Activated naive CD8-positive, alpha-beta T cell treated with anti-CD3 and anti-CD28 coated beads for 36 hours (primary cell): ENCODE data around the gene ZBTB46. TPM values are rescaled to one million over a fixed set of nuclear protein-coding genes. Genes with fewer than 3 reads are reported as not detected.
A peak's percentile ranks its signal among the peaks of the same experiment; 100 is the strongest.

Source experiments
- DNase-seq: peaks from one replicate; pipeline ENCODE4 v3.0.0; 2021
- H3K27ac Mint-ChIP-seq: one replicate; pipeline ENCODE4 v1.8.0; 2022; ENCODE audit warnings: mild to moderate bottlenecking, moderate library complexity, mixed read lengths
- H3K27me3 Mint-ChIP-seq: one replicate; pipeline ENCODE4 v1.8.0; 2022; ENCODE audit warnings: mild to moderate bottlenecking, mixed read lengths
- H3K36me3 Mint-ChIP-seq: one replicate; pipeline ENCODE4 v1.8.0; 2021; ENCODE audit warnings: mild to moderate bottlenecking, mixed read lengths
- H3K4me1 Mint-ChIP-seq: one replicate; pipeline ENCODE4 v1.8.0; 2021; ENCODE audit warnings: mixed read lengths
- H3K4me3 Mint-ChIP-seq: one replicate; pipeline ENCODE4 v1.8.0; 2022; ENCODE audit warnings: mild to moderate bottlenecking, moderate library complexity, mixed read lengths
- H3K9me3 Mint-ChIP-seq: one replicate; pipeline ENCODE4 v1.8.0; 2022; ENCODE audit warnings: mixed read lengths
- total RNA-seq, 2 experiments: library from RNA; stranded (reverse); gene quantifications; one replicate each; pipeline ENCODE4 v1.2.3, GENCODE V29; 2021

ZBTB46 gene
- total RNA-seq, 2 experiments from 2014 or later: 0.04 TPM; not detected in 1

- H3K27ac Mint-ChIP-seq: no peak overlapping the region
These were observed 82.2 kb downstream of the ZBTB46 start for GRCh38 chr20:63748934-63749270.

DNA sequence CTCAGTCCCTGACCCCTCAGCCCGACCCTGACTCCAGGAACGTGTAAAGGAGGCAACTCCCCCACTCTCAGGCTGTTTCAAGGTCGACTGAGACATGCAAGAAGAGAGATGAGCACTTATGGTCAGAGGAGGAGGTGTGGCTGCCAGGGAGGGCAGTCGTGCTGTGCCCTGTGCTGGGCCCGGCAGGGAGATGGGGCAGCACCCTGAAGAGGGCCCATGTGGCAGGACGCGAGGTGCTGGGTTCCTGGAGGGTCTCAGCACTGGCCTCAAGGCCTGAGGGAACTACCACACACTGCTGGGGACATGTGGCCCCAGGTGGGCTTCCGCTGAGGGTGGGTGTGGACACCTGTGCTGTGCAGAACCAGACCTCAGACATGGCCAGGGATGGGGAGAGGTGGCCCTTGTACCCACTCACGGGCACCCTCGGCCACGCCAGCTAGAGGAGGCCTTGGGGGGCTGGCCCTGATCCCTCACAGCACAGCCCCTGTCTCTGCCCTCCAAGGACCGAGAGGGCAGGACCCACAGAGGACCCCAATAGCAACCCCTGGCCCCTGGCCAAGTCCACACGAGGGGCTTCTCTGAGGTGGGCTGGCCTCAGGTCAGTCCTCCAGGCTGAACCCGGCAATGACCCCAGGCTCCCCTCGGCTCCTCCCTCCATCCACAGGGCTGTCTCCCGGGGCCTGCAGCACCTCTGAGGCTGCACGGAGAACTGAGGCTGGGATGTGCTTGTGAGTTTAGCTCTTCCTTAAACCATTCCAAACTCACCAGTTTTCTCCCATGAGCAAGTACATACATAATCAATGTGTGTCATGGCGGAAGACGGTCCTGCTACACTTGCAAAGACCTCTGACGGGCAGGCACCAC, 82.8 kb downstream of the ZBTB46 start:
- no peaks in the 10 kb centered on the region for H3K36me3 Mint-ChIP-seq
- H3K4me1 Mint-ChIP-seq: peaks cover 14% of the 10 kb centered on the region
- no peak overlapping the region for H3K27ac Mint-ChIP-seq
- no peak overlapping the region for H3K4me3 Mint-ChIP-seq
- no peaks in the 10 kb centered on the region for H3K27me3 Mint-ChIP-seq
- DNase-seq: no peak
- H3K9me3 Mint-ChIP-seq: no peaks in the 10 kb centered on the region

More at GRCh38 chr20:63748934-63749270, 82.2 kb downstream of the ZBTB46 start:
- Mint-ChIP-seq H3K27me3 (no peaks in the 10 kb centered on the region), H3K9me3 (no peaks in the 10 kb centered on the region), H3K36me3 (no peaks in the 10 kb centered on the region), H3K4me1 (peaks cover 14% of the 10 kb centered on the region), H3K4me3 (no peak overlapping the region)
- no peak for DNase-seq

GRCh38 chr20:63747622-63748069, 83.4 kb downstream of the ZBTB46 start:
- peaks cover 14% of the 10 kb centered on the region for H3K4me1 Mint-ChIP-seq
- no peaks in the 10 kb centered on the region for H3K36me3 Mint-ChIP-seq
- H3K27me3 Mint-ChIP-seq: no peaks in the 10 kb centered on the region
- no peaks in the 10 kb centered on the region for H3K9me3 Mint-ChIP-seq
- H3K4me3 Mint-ChIP-seq: no peak overlapping the region
- no peak for DNase-seq
- H3K27ac Mint-ChIP-seq: no peak overlapping the region

- Mint-ChIP-seq H3K27ac (no peak overlapping the region), H3K4me1 (peaks cover 14% of the 10 kb centered on the region), H3K36me3 (no peaks in the 10 kb centered on the region), H3K27me3 (no peaks in the 10 kb centered on the region), H3K9me3 (no peaks in the 10 kb centered on the region), H3K4me3 (no peak overlapping the region)
- DNase-seq: no peak
These were observed 84.2 kb downstream of the ZBTB46 start for GRCh38 chr20:63746751-63747315.

GRCh38 chr20:63745961-63746731, 84.9 kb downstream of the ZBTB46 start:
- Mint-ChIP-seq H3K4me3 (no peak overlapping the region), H3K9me3 (no peaks in the 10 kb centered on the region), H3K36me3 (no peaks in the 10 kb centered on the region), H3K4me1 (peaks cover 11% of the 10 kb centered on the region), H3K27ac (no peak overlapping the region), H3K27me3 (no peaks in the 10 kb centered on the region)
- DNase-seq: no peak

- Mint-ChIP-seq H3K9me3 (no peaks in the 10 kb centered on the region), H3K4me1 (peaks cover 4% of the 10 kb centered on the region), H3K36me3 (no peaks in the 10 kb centered on the region), H3K4me3 (no peak overlapping the region), H3K27me3 (no peaks in the 10 kb centered on the region), H3K27ac (no peak overlapping the region)
- no peak for DNase-seq
These were observed 85.6 kb downstream of the ZBTB46 start for GRCh38 chr20:63745424-63745805.

GRCh38 chr20:63744574-63745423, 86.3 kb downstream of the ZBTB46 start:
- Mint-ChIP-seq H3K4me3 (no peak overlapping the region), H3K9me3 (no peaks in the 10 kb centered on the region), H3K27me3 (no peaks in the 10 kb centered on the region), H3K4me1 (peaks cover 3% of the 10 kb centered on the region), H3K36me3 (no peaks in the 10 kb centered on the region), H3K27ac (no peak overlapping the region)
- DNase-seq: no peak

- H3K9me3 Mint-ChIP-seq: no peaks in the 10 kb centered on the region
- peaks cover 3% of the 10 kb centered on the region for H3K4me1 Mint-ChIP-seq
- no peak overlapping the region for H3K4me3 Mint-ChIP-seq
- H3K27ac Mint-ChIP-seq: no peak overlapping the region
- no peak for DNase-seq
- no peaks in the 10 kb centered on the region for H3K27me3 Mint-ChIP-seq
- H3K36me3 Mint-ChIP-seq: no peaks in the 10 kb centered on the region
These were observed 86.9 kb downstream of the ZBTB46 start for GRCh38 chr20:63744158-63744557.

DNA sequence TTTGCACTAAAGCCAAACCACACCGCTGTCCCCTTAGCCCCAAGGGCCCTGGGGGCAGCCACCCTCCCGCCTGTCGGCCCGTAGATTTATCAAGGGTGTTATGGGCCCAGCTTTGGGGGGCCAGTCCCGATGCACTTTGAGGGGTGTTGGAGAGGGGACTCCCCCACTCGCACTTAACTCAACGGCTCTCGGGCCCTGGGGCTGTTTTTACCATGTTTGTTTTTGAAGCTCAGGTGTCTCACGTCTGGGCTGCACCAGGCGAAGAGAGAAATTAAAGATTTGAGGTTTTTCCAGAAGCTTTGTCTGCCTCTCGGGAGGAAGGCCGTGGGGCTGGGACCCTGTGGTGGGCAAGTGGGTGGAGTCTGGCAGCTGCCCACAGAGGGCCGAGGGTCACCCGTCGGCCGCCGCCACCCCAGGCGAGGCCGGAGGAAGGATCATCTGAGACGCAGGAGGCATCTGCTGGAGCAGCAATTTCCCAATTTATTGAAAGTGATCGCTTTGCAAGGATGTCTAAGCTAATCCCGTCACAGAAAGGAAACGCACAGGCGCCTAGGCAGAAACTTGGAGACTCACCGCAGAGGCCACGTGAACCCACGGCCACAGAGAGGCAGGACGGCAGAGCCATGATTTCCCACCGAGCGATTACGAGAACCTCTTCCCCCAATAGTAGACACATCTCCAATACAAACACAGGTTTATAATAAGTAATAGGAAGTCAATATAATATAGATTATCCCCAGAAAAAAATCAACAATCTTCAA, 87.7 kb downstream of the ZBTB46 start:
- Mint-ChIP-seq H3K36me3 (no peaks in the 10 kb centered on the region), H3K9me3 (no peaks in the 10 kb centered on the region), H3K4me3 (no peak overlapping the region), H3K4me1 (no peaks in the 10 kb centered on the region), H3K27ac (no peak overlapping the region), H3K27me3 (no peaks in the 10 kb centered on the region)
- DNase-seq: no peak

GRCh38 chr20:63742381-63743024, 88.6 kb downstream of the ZBTB46 start:
- no peaks in the 10 kb centered on the region for H3K9me3 Mint-ChIP-seq
- no peaks in the 10 kb centered on the region for H3K4me1 Mint-ChIP-seq
- no peaks in the 10 kb centered on the region for H3K36me3 Mint-ChIP-seq
- no peak for DNase-seq
- no peaks in the 10 kb centered on the region for H3K27me3 Mint-ChIP-seq
- H3K4me3 Mint-ChIP-seq: no peak overlapping the region
- H3K27ac Mint-ChIP-seq: no peak overlapping the region

DNA sequence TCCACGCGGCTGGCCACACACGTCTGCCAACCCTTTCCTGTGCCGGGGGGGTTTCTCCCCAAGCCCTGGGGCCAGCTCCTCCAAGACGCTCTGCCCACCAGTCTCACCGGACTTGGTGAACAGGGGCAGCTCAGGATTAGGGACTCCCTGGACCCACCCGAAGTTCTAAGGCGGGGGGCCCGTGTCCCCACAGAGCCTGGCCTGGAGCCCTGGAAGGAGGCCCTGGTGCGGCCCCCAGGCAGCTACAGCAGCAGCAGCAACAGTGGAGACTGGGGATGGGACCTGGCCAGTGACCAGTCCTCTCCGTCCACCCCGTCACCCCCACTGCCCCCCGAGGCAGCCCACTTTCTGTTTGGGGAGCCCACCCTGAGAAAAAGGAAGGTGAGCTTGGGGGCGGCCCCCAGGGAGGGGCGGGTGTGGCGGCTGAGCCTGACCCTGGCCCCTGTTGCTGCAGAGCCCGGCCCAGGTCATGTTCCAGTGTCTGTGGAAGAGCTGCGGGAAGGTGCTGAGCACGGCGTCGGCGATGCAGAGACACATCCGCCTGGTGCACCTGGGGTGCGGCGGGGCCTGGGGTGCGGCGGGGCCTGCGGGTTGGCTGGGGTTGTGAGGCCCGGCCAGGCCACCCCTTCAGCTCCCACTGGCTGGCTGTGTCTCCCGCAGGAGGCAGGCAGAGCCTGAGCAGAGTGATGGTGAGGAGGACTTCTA, 89.2 kb downstream of the ZBTB46 start:
- Mint-ChIP-seq H3K27ac (no peak overlapping the region), H3K9me3 (no peaks in the 10 kb centered on the region), H3K4me3 (no peak overlapping the region), H3K4me1 (peaks cover 4% of the 10 kb centered on the region), H3K27me3 (no peaks in the 10 kb centered on the region), H3K36me3 (no peaks in the 10 kb centered on the region)
- DNase-seq: no peak

GRCh38 chr20:63741354-63741675, 89.7 kb downstream of the ZBTB46 start:
- Mint-ChIP-seq H3K27ac (no peak overlapping the region), H3K27me3 (no peaks in the 10 kb centered on the region), H3K4me3 (peak overlapping the region; percentile 45), H3K9me3 (no peaks in the 10 kb centered on the region), H3K4me1 (peaks cover 9% of the 10 kb centered on the region), H3K36me3 (no peaks in the 10 kb centered on the region)
- DNase-seq: no peak

DNA sequence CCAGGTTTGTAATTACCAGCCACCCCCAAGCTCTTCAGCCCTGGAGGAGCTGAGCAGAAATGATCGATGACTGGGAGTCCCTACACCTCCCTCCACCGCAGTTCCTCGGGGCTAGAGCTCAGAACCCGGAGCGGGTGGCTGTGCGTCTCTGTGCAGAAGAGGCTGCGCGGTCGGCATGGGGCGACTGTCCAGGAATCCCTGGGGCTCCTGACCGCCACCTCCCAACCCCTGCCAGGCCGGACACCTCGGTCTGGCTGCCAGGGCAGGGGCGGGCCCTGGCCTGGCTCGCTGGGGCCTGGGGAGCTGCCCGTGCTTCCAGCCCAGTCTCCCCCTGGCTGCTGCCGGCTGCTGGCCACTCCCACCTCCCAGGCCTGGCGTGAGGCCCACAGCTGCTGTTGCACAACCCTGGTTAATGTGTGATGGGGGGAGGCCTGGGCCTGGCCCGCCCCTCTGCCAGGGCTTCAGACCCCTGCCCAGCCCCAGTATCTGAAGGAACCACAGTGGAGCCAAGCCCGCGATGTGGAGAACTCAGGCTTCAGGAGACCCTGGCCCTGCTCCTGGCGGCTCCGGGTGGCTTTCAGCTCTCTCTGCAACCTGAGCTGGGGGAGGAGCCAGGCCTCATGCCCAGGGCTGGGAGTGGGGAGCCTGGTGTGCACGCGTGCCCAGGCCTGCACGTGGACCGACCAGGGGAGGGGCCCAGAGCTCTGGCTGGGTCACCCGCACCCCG, 90.3 kb downstream of the ZBTB46 start:
- no peaks in the 10 kb centered on the region for H3K36me3 Mint-ChIP-seq
- no peak overlapping the region for H3K27ac Mint-ChIP-seq
- no peaks in the 10 kb centered on the region for H3K9me3 Mint-ChIP-seq
- peak overlapping the region; percentile 57 for H3K4me3 Mint-ChIP-seq
- H3K4me1 Mint-ChIP-seq: peaks cover 14% of the 10 kb centered on the region
- DNase-seq: peak; percentile 47
- no peaks in the 10 kb centered on the region for H3K27me3 Mint-ChIP-seq
